ENCODE measurements around the gene KRTAP5-7.

KRTAP5-7 gene

DNA sequence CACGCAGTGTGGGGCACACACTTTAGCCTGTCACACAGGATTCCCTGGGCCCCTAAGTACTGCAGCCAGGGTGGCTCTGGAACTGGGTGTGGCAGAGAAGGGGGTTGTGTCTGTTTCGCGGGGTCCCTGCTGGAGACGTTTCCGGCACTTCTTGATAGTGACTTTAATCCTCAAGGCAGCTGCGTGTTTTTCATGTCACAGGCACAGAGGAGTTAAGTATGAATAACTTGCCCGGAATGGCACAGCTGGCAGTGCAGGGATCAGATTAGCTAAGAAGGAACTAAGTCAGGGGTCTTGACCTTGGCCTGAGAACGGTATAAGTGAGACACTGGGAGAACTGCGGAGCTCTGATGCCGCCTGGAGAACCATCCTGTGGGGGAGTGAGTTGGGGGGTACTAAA is 7.5 kb upstream of the KRTAP5-7 start:
- Histone ChIP-seq H3K79me2 (ENCODE audit: insufficient read depth, low read length) (no peaks in the 10 kb centered on the region), H2AFZ (ENCODE audit: low read depth, low read length, severe bottlenecking) (no peak overlapping the region), H3K27me3 (ENCODE audit: low read length) (no peaks in the 10 kb centered on the region), H3K4me2 (ENCODE audit: low read depth, low read length, poor library complexity, severe bottlenecking) (no peak overlapping the region), H3K9me3 (ENCODE audit: insufficient read depth, low read length) (no peaks in the 10 kb centered on the region), H4K20me1 (ENCODE audit: low read depth, low read length) (no peaks in the 10 kb centered on the region), H3K9me2 (replicated peaks; ENCODE audit: insufficient read depth, low read length) (no peaks in the 10 kb centered on the region), H3K27ac (ENCODE audit: low read depth, low read length) (no peak overlapping the region), H3K4me3 (ENCODE audit: insufficient read depth, low read length, poor library complexity, severe bottlenecking) (no peak overlapping the region), H3K36me3 (ENCODE audit: low read length) (no peaks in the 10 kb centered on the region), H3F3A (ENCODE audit: insufficient read depth) (no peaks in the 10 kb centered on the region), H3K9ac (ENCODE audit: low read length) (no peak overlapping the region)
- no peak for TF ChIP-seq CTCF (IDR thresholded peaks at IDR 0.05; ENCODE audit: insufficient read depth, low read length, poor library complexity, severe bottlenecking)
- no peak for TF ChIP-seq EZH2phosphoT487 (conservative IDR thresholded peaks at IDR 0.05; ENCODE audit: low read length)

- Histone ChIP-seq H3F3A (ENCODE audit: insufficient read depth) (no peaks in the 10 kb centered on the region), H3K9me2 (replicated peaks; ENCODE audit: insufficient read depth, low read length) (no peaks in the 10 kb centered on the region), H3K27ac (ENCODE audit: low read depth, low read length) (no peak overlapping the region), H3K9me3 (ENCODE audit: insufficient read depth, low read length) (no peaks in the 10 kb centered on the region), H2AFZ (ENCODE audit: low read depth, low read length, severe bottlenecking) (no peak overlapping the region), H3K4me2 (ENCODE audit: low read depth, low read length, poor library complexity, severe bottlenecking) (no peak overlapping the region), H3K9ac (ENCODE audit: low read length) (no peak overlapping the region), H3K79me2 (ENCODE audit: insufficient read depth, low read length) (no peaks in the 10 kb centered on the region), H3K36me3 (ENCODE audit: low read length) (no peaks in the 10 kb centered on the region), H3K27me3 (ENCODE audit: low read length) (no peaks in the 10 kb centered on the region), H3K4me3 (ENCODE audit: insufficient read depth, low read length, poor library complexity, severe bottlenecking) (no peak overlapping the region), H4K20me1 (ENCODE audit: low read depth, low read length) (no peaks in the 10 kb centered on the region)
- TF ChIP-seq CTCF (IDR thresholded peaks at IDR 0.05; ENCODE audit: insufficient read depth, low read length, poor library complexity, severe bottlenecking) (no peak), EZH2phosphoT487 (conservative IDR thresholded peaks at IDR 0.05; ENCODE audit: low read length) (no peak)
Measured at GRCh38 chr11:71525188-71525937, 1.7 kb upstream of the KRTAP5-7 start.

- no peaks in the 10 kb centered on the region for H3F3A ChIP-seq (ENCODE audit: insufficient read depth)
- no peak overlapping the region for H3K9ac ChIP-seq (ENCODE audit: low read length)
- no peaks in the 10 kb centered on the region for H3K36me3 ChIP-seq (ENCODE audit: low read length)
- no peak overlapping the region for H2AFZ ChIP-seq (ENCODE audit: low read depth, low read length, severe bottlenecking)
- no peak overlapping the region for H3K4me3 ChIP-seq (ENCODE audit: insufficient read depth, low read length, poor library complexity, severe bottlenecking)
- H3K27me3 ChIP-seq (ENCODE audit: low read length) = no peaks in the 10 kb centered on the region
- no peaks in the 10 kb centered on the region for H4K20me1 ChIP-seq (ENCODE audit: low read depth, low read length)
- no peak overlapping the region for H3K27ac ChIP-seq (ENCODE audit: low read depth, low read length)
- H3K4me2 ChIP-seq (ENCODE audit: low read depth, low read length, poor library complexity, severe bottlenecking) = no peak overlapping the region
- no peaks in the 10 kb centered on the region for H3K9me2 ChIP-seq (replicated peaks; ENCODE audit: insufficient read depth, low read length)
- no peaks in the 10 kb centered on the region for H3K79me2 ChIP-seq (ENCODE audit: insufficient read depth, low read length)
- H3K9me3 ChIP-seq (ENCODE audit: insufficient read depth, low read length) = no peaks in the 10 kb centered on the region
- no peak for TF ChIP-seq EZH2phosphoT487 (conservative IDR thresholded peaks at IDR 0.05; ENCODE audit: low read length)
- TF ChIP-seq CTCF (IDR thresholded peaks at IDR 0.05; ENCODE audit: insufficient read depth, low read length, poor library complexity, severe bottlenecking) = no peak
Measured at GRCh38 chr11:71525938-71526495, 1.1 kb upstream of the KRTAP5-7 start.
